HepG2 (cell line): ENCODE results near the gene ADGRG6. TPM values are rescaled to one million over a fixed set of nuclear protein-coding genes. Genes with fewer than 3 reads are reported as not detected.

ENCODE experiments used
- AGO2 ChIP-seq: fragments of 200-400 bp; formaldehyde crosslinking; optimal IDR thresholded peaks from 2 replicates; pipeline ENCODE3; 2017; ENCODE audit warnings: mild to moderate bottlenecking, low read depth, low read length, moderate library complexity
- ARID2 ChIP-seq: sonication (generic); formaldehyde crosslinking; IDR thresholded peaks from 2 replicates; pipeline ENCODE4 v1.8.1; 2022; ENCODE audit warnings: mild to moderate bottlenecking, missing genetic modification reagents, borderline replicate concordance
- CBFB ChIP-seq: sonication (generic); formaldehyde crosslinking; IDR thresholded peaks from 2 replicates; pipeline ENCODE4 v1.4.0; 2020; ENCODE audit warnings: missing genetic modification reagents
- CBX2 ChIP-seq, 2 experiments: fragments of 200-600 bp in 1 of 2; sonication (generic); formaldehyde crosslinking in 1 of 2; IDR thresholded peaks; 2 replicates each; pipeline versions ENCODE4 v1.7.0 to v1.8.1; 2018 to 2022; ENCODE audit warnings: low read depth in 2 of 2, low read length in 1 of 2, mild to moderate bottlenecking in 1 of 2, missing genetic modification reagents in 1 of 2
- EHMT2 ChIP-seq: fragments of 200-600 bp; sonication (generic); IDR thresholded peaks from 2 replicates; pipeline ENCODE4 v1.7.0; 2017; ENCODE audit warnings: antibody characterized with exemption, low read depth, low read length, borderline replicate concordance
- FOXK1 ChIP-seq: sonication (generic); formaldehyde crosslinking; IDR thresholded peaks from 2 replicates; pipeline ENCODE4 v1.4.0; 2020; ENCODE audit warnings: low read depth, missing genetic modification reagents, borderline replicate concordance
- KLF6 ChIP-seq: IDR thresholded peaks from 2 replicates; pipeline ENCODE4 v1.8.0; 2016; ENCODE audit warnings: missing biosample characterization, missing genetic modification reagents
- PAWR ChIP-seq: sonication (generic); formaldehyde crosslinking; IDR thresholded peaks from 2 replicates; pipeline ENCODE4 v1.4.0; 2020; ENCODE audit warnings: missing genetic modification reagents, mild to moderate bottlenecking, borderline replicate concordance
- PPARG ChIP-seq: conservative IDR thresholded peaks from 2 replicates; pipeline ENCODE4 v1.6.1; 2016; ENCODE audit warnings: missing biosample characterization, missing genetic modification reagents
- RARG ChIP-seq: sonication (generic); formaldehyde crosslinking; IDR thresholded peaks from 2 replicates; pipeline ENCODE4 v1.4.0; 2020; ENCODE audit warnings: low read depth, mild to moderate bottlenecking, missing genetic modification reagents
- TOE1 ChIP-seq: sonication (generic); formaldehyde crosslinking; IDR thresholded peaks from 2 replicates; pipeline ENCODE4 v1.4.0; 2020; ENCODE audit warnings: mild to moderate bottlenecking, missing genetic modification reagents
- ZBTB20 ChIP-seq: sonication (generic); formaldehyde crosslinking; IDR thresholded peaks from 2 replicates; pipeline ENCODE4 v1.8.1; 2023; ENCODE audit warnings: missing genetic modification reagents, low read depth, mild to moderate bottlenecking, borderline replicate concordance
- ZNF564 ChIP-seq: sonication (generic); formaldehyde crosslinking; IDR thresholded peaks from 2 replicates; pipeline ENCODE4 v1.8.1; 2023; ENCODE audit warnings: mild to moderate bottlenecking, missing genetic modification reagents
- ZNF577 ChIP-seq: sonication (generic); formaldehyde crosslinking; IDR thresholded peaks from 2 replicates; pipeline ENCODE4 v1.4.0; 2020; ENCODE audit warnings: mild to moderate bottlenecking, low read depth, missing genetic modification reagents, borderline replicate concordance
- ZNF704 ChIP-seq: sonication (generic); formaldehyde crosslinking; IDR thresholded peaks from 2 replicates; pipeline ENCODE4 v1.8.1; 2023; ENCODE audit warnings: mild to moderate bottlenecking, inconsistent platforms, moderate library complexity, missing genetic modification reagents, borderline replicate concordance
- polyA plus RNA-seq, 8 experiments: library from polyadenylated mRNA; depleted of rRNA in 3 of 8; stranded (reverse) in 7 of 8; unstranded in 1 of 8; fragments of >200 nt; fragmentation: Illumina TruSeq in 4 of 8; extraction: Trizol in 4 of 8; gene quantifications; 2 replicates each; pipeline versions ENCODE4 v1.2.1 to v1.2.3, GENCODE V29; 2011 to 2016; ENCODE audit warnings: low read depth in 4 of 8, missing spikeins in 1 of 8, mixed read lengths in 1 of 8; ENCODE audit not compliant: insufficient read depth in 1 of 8
- total RNA-seq, 5 experiments: library from RNA; depleted of rRNA; stranded (reverse); fragments of >200 nt; fragmentation: Illumina TruSeq; extraction: Trizol; gene quantifications; 2 replicates each; pipeline ENCODE4 v1.2.3, GENCODE V29; 2016; ENCODE audit warnings: low read depth in 1 of 5
- TF ChIP-seq, protein P1 (sequence below): sonication (generic); formaldehyde crosslinking; IDR thresholded peaks from 2 replicates; pipeline ENCODE4 v1.4.0; 2020; ENCODE audit warnings: mild to moderate bottlenecking, missing genetic modification reagents
- TF ChIP-seq, protein P2 (sequence below): sonication (generic); formaldehyde crosslinking; conservative IDR thresholded peaks from 2 replicates; pipeline ENCODE4 v1.5.0; 2020; ENCODE audit warnings: missing genetic modification reagents
- TF ChIP-seq, protein P3 (sequence below): sonication (generic); formaldehyde crosslinking; IDR thresholded peaks from 2 replicates; pipeline ENCODE4 v1.5.0; 2020; ENCODE audit warnings: mild to moderate bottlenecking, missing genetic modification reagents
- TF ChIP-seq, protein P4 (sequence below): sonication (generic); formaldehyde crosslinking; IDR thresholded peaks from 2 replicates; pipeline ENCODE4 v1.9.0; 2021; ENCODE audit warnings: missing genetic modification reagents, mild to moderate bottlenecking, borderline replicate concordance

Gene ADGRG6
- total and polyA plus RNA-seq, 2 of the 13 experiments (the other 11 are each of a cell fraction or from before 2014, with no cell fraction given), result 129 to 249 TPM

- TF ChIP-seq, protein P1, sequence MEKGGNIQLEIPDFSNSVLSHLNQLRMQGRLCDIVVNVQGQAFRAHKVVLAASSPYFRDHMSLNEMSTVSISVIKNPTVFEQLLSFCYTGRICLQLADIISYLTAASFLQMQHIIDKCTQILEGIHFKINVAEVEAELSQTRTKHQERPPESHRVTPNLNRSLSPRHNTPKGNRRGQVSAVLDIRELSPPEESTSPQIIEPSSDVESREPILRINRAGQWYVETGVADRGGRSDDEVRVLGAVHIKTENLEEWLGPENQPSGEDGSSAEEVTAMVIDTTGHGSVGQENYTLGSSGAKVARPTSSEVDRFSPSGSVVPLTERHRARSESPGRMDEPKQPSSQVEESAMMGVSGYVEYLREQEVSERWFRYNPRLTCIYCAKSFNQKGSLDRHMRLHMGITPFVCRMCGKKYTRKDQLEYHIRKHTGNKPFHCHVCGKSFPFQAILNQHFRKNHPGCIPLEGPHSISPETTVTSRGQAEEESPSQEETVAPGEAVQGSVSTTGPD (CRISPR knock-in tag), result 0 out of 2 replicates have a peak, but pooled peaks have one; percentile 43
- TF ChIP-seq ARID2 (peak; percentile 84; the same call in 1 of the 2 replicates), FOXK1 (CRISPR knock-in tag) (0 out of 2 replicates have a peak, but pooled peaks have one; percentile 41), RARG (no peak), ZNF704 (CRISPR knock-in tag) (no peak), PAWR (no peak), CBFB (CRISPR knock-in tag) (peak; percentile 67; the same call in 1 of the 2 replicates), EHMT2 (peak; percentile 53; the same call in 1 of the 2 replicates), TOE1 (CRISPR knock-in tag) (no peak; the same call in 1 of the 2 replicates), PPARG (peak; percentile 96), ZNF564 (CRISPR knock-in tag) (no peak), ZNF577 (CRISPR knock-in tag) (no peak), CBX2 (IDR thresholded peaks at IDR 0.05; ENCODE audit: low read depth, low read length) (no peak), CBX2 (CRISPR knock-in tag; IDR thresholded peaks at IDR 0.05; ENCODE audit: low read depth) (no peak), KLF6 (CRISPR knock-in tag) (no peak; the same call in 1 of the 2 replicates), AGO2 (no peak), ZBTB20 (CRISPR knock-in tag) (peak; percentile 97)
- TF ChIP-seq, protein P2, sequence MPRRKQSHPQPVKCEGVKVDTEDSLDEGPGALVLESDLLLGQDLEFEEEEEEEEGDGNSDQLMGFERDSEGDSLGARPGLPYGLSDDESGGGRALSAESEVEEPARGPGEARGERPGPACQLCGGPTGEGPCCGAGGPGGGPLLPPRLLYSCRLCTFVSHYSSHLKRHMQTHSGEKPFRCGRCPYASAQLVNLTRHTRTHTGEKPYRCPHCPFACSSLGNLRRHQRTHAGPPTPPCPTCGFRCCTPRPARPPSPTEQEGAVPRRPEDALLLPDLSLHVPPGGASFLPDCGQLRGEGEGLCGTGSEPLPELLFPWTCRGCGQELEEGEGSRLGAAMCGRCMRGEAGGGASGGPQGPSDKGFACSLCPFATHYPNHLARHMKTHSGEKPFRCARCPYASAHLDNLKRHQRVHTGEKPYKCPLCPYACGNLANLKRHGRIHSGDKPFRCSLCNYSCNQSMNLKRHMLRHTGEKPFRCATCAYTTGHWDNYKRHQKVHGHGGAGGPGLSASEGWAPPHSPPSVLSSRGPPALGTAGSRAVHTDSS (CRISPR knock-in tag), result no peak
- TF ChIP-seq, protein P3, sequence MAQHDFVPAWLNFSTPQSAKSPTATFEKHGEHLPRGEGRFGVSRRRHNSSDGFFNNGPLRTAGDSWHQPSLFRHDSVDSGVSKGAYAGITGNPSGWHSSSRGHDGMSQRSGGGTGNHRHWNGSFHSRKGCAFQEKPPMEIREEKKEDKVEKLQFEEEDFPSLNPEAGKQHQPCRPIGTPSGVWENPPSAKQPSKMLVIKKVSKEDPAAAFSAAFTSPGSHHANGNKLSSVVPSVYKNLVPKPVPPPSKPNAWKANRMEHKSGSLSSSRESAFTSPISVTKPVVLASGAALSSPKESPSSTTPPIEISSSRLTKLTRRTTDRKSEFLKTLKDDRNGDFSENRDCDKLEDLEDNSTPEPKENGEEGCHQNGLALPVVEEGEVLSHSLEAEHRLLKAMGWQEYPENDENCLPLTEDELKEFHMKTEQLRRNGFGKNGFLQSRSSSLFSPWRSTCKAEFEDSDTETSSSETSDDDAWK (CRISPR knock-in tag), result no peak
- TF ChIP-seq, protein P4, sequence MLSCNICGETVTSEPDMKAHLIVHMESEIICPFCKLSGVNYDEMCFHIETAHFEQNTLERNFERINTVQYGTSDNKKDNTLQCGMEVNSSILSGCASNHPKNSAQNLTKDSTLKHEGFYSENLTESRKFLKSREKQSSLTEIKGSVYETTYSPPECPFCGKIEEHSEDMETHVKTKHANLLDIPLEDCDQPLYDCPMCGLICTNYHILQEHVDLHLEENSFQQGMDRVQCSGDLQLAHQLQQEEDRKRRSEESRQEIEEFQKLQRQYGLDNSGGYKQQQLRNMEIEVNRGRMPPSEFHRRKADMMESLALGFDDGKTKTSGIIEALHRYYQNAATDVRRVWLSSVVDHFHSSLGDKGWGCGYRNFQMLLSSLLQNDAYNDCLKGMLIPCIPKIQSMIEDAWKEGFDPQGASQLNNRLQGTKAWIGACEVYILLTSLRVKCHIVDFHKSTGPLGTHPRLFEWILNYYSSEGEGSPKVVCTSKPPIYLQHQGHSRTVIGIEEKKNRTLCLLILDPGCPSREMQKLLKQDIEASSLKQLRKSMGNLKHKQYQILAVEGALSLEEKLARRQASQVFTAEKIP, result no peak
Observed at GRCh38 chr6:142331075-142331551, 29.3 kb downstream of the ADGRG6 start (continued).
